ENCODE measurements around the gene C15orf40. TPM values are rescaled to one million over a fixed set of nuclear protein-coding genes. Genes with fewer than 3 reads are reported as not detected.
A peak's percentile ranks its signal among the peaks of the same experiment; 100 is the strongest.
"Not testable (repeated sequence)": the region's sequence is repeated elsewhere in the genome, so short reads cannot be mapped to it uniquely, and the experiment has no call there.

The C15orf40 gene
- polyA plus RNA-seq, 3 donors from 2014 or later, result 48.1 to 56.5 (median 48.7) TPM

- no peak for DNase-seq
- Mint-ChIP-seq H3K36me3 (peaks cover 0 to 9% (median 4%) of the 10 kb centered on the region in 3 donors), H3K27ac (peak overlapping the region in 5 of 6 donors; percentile 13 to 69 (median 17)), H3K4me1 (peaks cover 36 to 43% of the 10 kb centered on the region in 2 donors), H3K9me3 (peaks cover 0 to 2% (median 0%) of the 10 kb centered on the region in 6 donors), H3K4me3 (no peak overlapping the region), H3K27me3 (ENCODE audit: low read depth in 3 of 3) (peaks cover 3 to 7% (median 4%) of the 10 kb centered on the region in 3 donors)
Measured at GRCh38 chr15:83014205-83014653, 2.8 kb upstream of the C15orf40 start.

DNA sequence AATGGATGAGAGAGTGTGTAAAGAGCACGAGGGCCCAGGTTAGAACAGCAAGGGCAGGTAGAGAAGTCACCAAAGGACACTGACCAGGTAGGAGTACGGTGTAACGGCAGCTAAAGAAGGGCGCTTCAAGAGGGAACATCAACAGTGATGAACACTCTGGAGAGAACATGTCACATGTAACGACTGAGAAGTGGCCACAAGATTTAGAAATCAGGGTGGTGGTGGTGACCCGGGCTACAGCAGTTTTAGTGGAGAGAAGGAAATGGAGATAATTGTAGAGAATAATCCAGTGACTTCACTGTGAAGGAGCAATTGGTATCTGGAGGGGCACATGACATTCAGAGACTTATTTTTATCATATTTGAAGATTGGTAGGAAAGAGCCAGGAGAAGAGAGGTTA, 1.2 kb upstream of the C15orf40 start:
- peaks cover 39 to 44% of the 10 kb centered on the region in 2 donors for H3K4me1 Mint-ChIP-seq
- peaks cover 3 to 7% (median 4%) of the 10 kb centered on the region in 3 donors for H3K27me3 Mint-ChIP-seq (ENCODE audit: low read depth in 3 of 3)
- peaks cover 0 to 6% (median 4%) of the 10 kb centered on the region in 3 donors for H3K36me3 Mint-ChIP-seq
- peaks cover 0 to 2% (median 0%) of the 10 kb centered on the region in 6 donors for H3K9me3 Mint-ChIP-seq
- no peak for DNase-seq
- peak overlapping the region in 4 of 6 donors; percentile 95 to 99 (median 98) for H3K27ac Mint-ChIP-seq
- H3K4me3 Mint-ChIP-seq, result peak overlapping the region; percentile 8 to 100 (median 97)

DNA sequence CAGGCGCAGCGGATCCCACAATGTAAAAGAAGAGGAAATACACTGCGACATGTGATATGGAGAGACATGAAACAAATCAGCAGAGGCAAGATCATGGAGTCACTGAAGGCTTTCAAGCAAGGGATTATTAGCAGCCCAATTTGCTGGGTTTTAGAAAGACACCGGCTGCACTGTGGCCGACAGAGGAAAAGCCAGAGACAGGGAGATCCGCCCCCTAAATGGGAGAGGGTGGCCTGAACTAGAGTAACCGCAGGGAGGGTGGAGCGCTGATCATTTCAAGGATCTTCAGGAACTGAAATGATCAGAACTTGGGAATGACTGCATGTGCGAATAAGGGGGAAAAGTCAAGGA, 612 bp upstream of the C15orf40 start:
- Mint-ChIP-seq H3K27ac (peak overlapping the region; percentile 85 to 99 (median 98)), H3K36me3 (peaks cover 2 to 7% (median 2%) of the 10 kb centered on the region in 3 donors), H3K9me3 (peaks cover 0 to 2% (median 0%) of the 10 kb centered on the region in 6 donors), H3K4me3 (peak overlapping the region; percentile 94 to 100 (median 99)), H3K27me3 (ENCODE audit: low read depth in 3 of 3) (peaks cover 3 to 7% (median 4%) of the 10 kb centered on the region in 3 donors), H3K4me1 (peaks cover 41 to 47% of the 10 kb centered on the region in 2 donors)
- DNase-seq, result no peak

GRCh38 chr15:83010709-83011270, 649 bp downstream of the C15orf40 start:
- peaks cover 0 to 9% (median 3%) of the 10 kb centered on the region in 3 donors for H3K36me3 Mint-ChIP-seq
- DNase-seq, result peak; percentile 59 to 66 (median 60)
- peak overlapping the region; percentile 94 to 100 (median 99) for H3K4me3 Mint-ChIP-seq
- peak overlapping the region; percentile 85 to 99 (median 98) for H3K27ac Mint-ChIP-seq
- peaks cover 0 to 2% (median 0%) of the 10 kb centered on the region in 6 donors for H3K9me3 Mint-ChIP-seq
- H3K4me1 Mint-ChIP-seq, result peaks cover 42 to 48% of the 10 kb centered on the region in 2 donors
- H3K27me3 Mint-ChIP-seq (ENCODE audit: low read depth in 3 of 3), result peaks cover 3 to 7% (median 4%) of the 10 kb centered on the region in 3 donors

DNA sequence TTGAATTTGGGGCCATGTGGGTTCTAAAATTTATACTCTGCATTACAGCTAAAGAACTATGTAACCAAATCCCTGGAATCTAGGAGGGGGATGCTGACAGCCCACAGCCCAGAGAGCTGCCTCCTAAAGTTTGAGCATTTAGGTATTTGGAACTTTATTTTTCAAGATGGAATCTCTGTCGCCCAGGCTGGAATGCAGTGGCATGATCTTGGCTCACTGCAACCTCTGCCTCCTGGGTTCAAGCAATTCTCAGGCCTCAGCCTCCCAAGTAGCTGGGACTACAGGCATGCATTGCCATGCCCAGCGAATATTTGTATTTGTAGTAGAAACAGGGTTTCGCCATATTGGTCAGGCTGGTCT, 10.8 kb downstream of the C15orf40 start:
- not testable (repeated sequence) for H3K9me3 Mint-ChIP-seq
- peak overlapping the region in 4 of 6 donors; percentile 44 to 82 (median 64) for H3K27ac Mint-ChIP-seq
- H3K4me1 Mint-ChIP-seq, result peaks cover 7 to 11% of the 10 kb centered on the region in 2 donors

GRCh38 chr15:82999905-83000671, 11.4 kb downstream of the C15orf40 start:
- peaks cover 0 to 2% (median 0%) of the 10 kb centered on the region in 3 donors for H3K27me3 Mint-ChIP-seq (ENCODE audit: low read depth in 3 of 3)
- H3K36me3 Mint-ChIP-seq, result peaks cover 0 to 4% (median 0%) of the 10 kb centered on the region in 3 donors
- peak; percentile 31 to 55 (median 32) for DNase-seq
- H3K27ac Mint-ChIP-seq, result peak overlapping the region; percentile 44 to 82 (median 72)
- peak overlapping the region; percentile 59 to 81 (median 72) for H3K4me3 Mint-ChIP-seq
- peaks cover 7 to 11% of the 10 kb centered on the region in 2 donors for H3K4me1 Mint-ChIP-seq
- no peaks in the 10 kb centered on the region for H3K9me3 Mint-ChIP-seq

More for the DNA sequence above, 10.8 kb downstream of the C15orf40 start:
- not testable (repeated sequence) for DNase-seq; H3K27me3 Mint-ChIP-seq (ENCODE audit: low read depth in 3 of 3); H3K36me3 Mint-ChIP-seq
- peak overlapping the region in 1 of 5 donors; percentile 59 for H3K4me3 Mint-ChIP-seq

DNA sequence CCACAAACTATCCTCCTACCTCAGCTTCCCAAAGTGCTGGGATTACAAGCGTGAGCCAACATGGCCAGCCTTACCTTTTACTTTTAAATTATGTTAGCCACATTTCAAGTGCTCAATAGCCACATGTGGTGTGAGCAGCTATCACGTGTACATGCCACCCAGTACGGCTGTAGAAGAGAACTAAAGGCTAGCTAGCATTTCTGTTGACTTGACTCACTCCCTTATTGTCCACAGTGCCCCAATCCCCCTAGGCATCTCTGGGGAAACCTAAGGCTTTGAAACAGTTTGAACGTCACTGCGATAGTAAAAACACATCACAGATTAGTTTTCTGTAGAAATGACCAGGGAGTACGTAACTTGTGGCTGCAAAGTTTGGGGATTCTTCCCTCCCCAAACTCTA, 12.0 kb downstream of the C15orf40 start:
- Mint-ChIP-seq H3K4me3 (no peak overlapping the region), H3K27ac (no peak overlapping the region), H3K9me3 (no peaks in the 10 kb centered on the region), H3K27me3 (ENCODE audit: low read depth in 3 of 3) (peaks cover 0 to 2% (median 0%) of the 10 kb centered on the region in 3 donors), H3K36me3 (no peaks in the 10 kb centered on the region), H3K4me1 (peaks cover 7 to 11% of the 10 kb centered on the region in 2 donors)
- DNase-seq, result no peak

GRCh38 chr15:82995938-82996337, 15.5 kb downstream of the C15orf40 start:
- Mint-ChIP-seq H3K4me3 (no peak overlapping the region), H3K4me1 (peaks cover 7 to 11% of the 10 kb centered on the region in 2 donors), H3K9me3 (no peaks in the 10 kb centered on the region), H3K36me3 (peaks cover 4% of the 10 kb centered on the region in 3 donors), H3K27me3 (ENCODE audit: low read depth in 3 of 3) (peaks cover 0 to 2% (median 0%) of the 10 kb centered on the region in 3 donors), H3K27ac (no peak overlapping the region)
- DNase-seq, result no peak

- Mint-ChIP-seq H3K36me3 (peaks cover 4 to 9% (median 7%) of the 10 kb centered on the region in 3 donors), H3K4me1 (peaks cover 4 to 10% of the 10 kb centered on the region in 2 donors), H3K27ac (no peak overlapping the region), H3K4me3 (no peak overlapping the region), H3K9me3 (no peaks in the 10 kb centered on the region), H3K27me3 (ENCODE audit: low read depth in 3 of 3) (peaks cover 0 to 2% (median 0%) of the 10 kb centered on the region in 3 donors)
- no peak for DNase-seq
Measured at GRCh38 chr15:82995076-82995475, 16.4 kb downstream of the C15orf40 start.

- DNase-seq, result no peak
- peaks cover 0 to 2% (median 0%) of the 10 kb centered on the region in 3 donors for H3K27me3 Mint-ChIP-seq (ENCODE audit: low read depth in 3 of 3)
- H3K27ac Mint-ChIP-seq, result no peak overlapping the region
- H3K36me3 Mint-ChIP-seq, result peaks cover 4 to 18% (median 9%) of the 10 kb centered on the region in 3 donors
- H3K4me3 Mint-ChIP-seq, result no peak overlapping the region
- H3K9me3 Mint-ChIP-seq, result no peaks in the 10 kb centered on the region
- peaks cover 3 to 9% of the 10 kb centered on the region in 2 donors for H3K4me1 Mint-ChIP-seq
Measured at GRCh38 chr15:82993144-82993543, 18.3 kb downstream of the C15orf40 start.

DNA sequence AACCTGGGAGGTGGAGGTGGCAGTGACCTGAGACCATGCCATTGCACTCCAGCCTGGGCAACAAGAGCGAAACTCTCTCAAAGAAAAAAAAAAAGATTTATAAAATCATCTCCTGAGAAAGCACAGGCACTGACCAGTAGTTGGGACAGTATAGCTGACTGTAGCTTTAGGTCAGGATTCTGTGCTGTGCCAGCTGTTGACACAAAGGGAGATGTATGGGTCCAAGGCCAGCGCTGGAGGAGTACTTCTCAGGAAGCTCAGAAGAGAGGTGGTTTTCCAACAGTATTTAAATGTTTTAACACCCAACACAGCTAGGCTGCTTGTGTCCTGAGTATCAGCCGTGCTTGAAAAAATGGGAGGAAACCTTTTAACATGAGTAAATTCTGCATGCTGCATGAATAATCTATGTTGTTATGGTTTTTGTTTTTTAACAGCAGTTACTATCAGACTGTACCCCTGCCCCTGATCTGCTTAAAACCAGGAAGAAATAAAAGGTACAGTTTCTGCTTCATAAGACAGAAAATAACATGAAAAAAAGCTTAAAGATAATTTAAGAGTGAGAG, 18.9 kb downstream of the C15orf40 start:
- peaks cover 0 to 2% (median 0%) of the 10 kb centered on the region in 3 donors for H3K27me3 Mint-ChIP-seq (ENCODE audit: low read depth in 3 of 3)
- no peak for DNase-seq
- H3K4me1 Mint-ChIP-seq, result peaks cover 5 to 10% of the 10 kb centered on the region in 2 donors
- H3K36me3 Mint-ChIP-seq, result peaks cover 4 to 19% (median 9%) of the 10 kb centered on the region in 3 donors
- H3K27ac Mint-ChIP-seq, result no peak overlapping the region
- H3K4me3 Mint-ChIP-seq, result no peak overlapping the region
- no peaks in the 10 kb centered on the region for H3K9me3 Mint-ChIP-seq

GRCh38 chr15:82986442-82986780, 25.0 kb downstream of the C15orf40 start:
- Mint-ChIP-seq H3K27ac (peak overlapping the region; percentile 88 to 97 (median 94)), H3K4me3 (peak overlapping the region; percentile 98 to 100 (median 99)), H3K36me3 (peaks cover 0 to 19% (median 6%) of the 10 kb centered on the region in 3 donors)

GRCh38 chr15:82985688-82986441, 25.6 kb downstream of the C15orf40 start, which contains the start of gene RAMAC:
RAMAC (plus strand) TSS chr15:82986210; CDS start chr15:82989019, 2,809 bp downstream.
- Mint-ChIP-seq H3K27me3 (ENCODE audit: low read depth in 3 of 3) (peaks cover 0 to 3% (median 0%) of the 10 kb centered on the region in 3 donors), H3K4me3 (peak within 1 kb of the TSS; percentile 98 to 100 (median 99)), H3K36me3 (peaks cover 0 to 18% (median 4%) of the 10 kb centered on the region in 3 donors), H3K27ac (peak within 1 kb of the TSS; percentile 88 to 97 (median 94)), H3K9me3 (no peaks in the 10 kb centered on the region), H3K4me1 (peaks cover 29 to 41% of the 10 kb centered on the region in 2 donors)
- peak; percentile 89 to 92 (median 91) for DNase-seq

More at GRCh38 chr15:82986442-82986780, 25.0 kb downstream of the C15orf40 start:
- Mint-ChIP-seq H3K27me3 (ENCODE audit: low read depth in 3 of 3) (peaks cover 0 to 3% (median under 1%) of the 10 kb centered on the region in 3 donors), H3K4me1 (peaks cover 29 to 41% of the 10 kb centered on the region in 2 donors), H3K9me3 (no peaks in the 10 kb centered on the region)
- DNase-seq, result no peak
